Right lobe of liver (tissue), 6 donors: ENCODE results near the gene ZSCAN12. TPM values are rescaled to one million over a fixed set of nuclear protein-coding genes. Genes with fewer than 3 reads are reported as not detected.

Source experiments
- ATAC-seq, 4 donors: fragments of 200-7000 bp; cut with Tn5 transposase; one replicate each; pipeline ENCODE4 v1.9.1; 2020; ENCODE audit warnings: mild to moderate bottlenecking in 4 of 4, moderate library complexity in 4 of 4
- DNase-seq, 3 donors: peaks; one replicate each; pipeline ENCODE4 v3.0.0-alpha.2; 2020
- H3K27ac ChIP-seq, 3 donors: fragments of 200-600 bp; one replicate each; pipeline ENCODE4 v1.8.0; 2022
- H3K27me3 ChIP-seq, 2 donors: fragments of 200-600 bp; one replicate each; pipeline ENCODE4 v1.8.0; 2022
- H3K36me3 ChIP-seq, 4 donors: fragments of 200-600 bp; sonication (generic) in 1 of 4; one replicate each; pipeline versions ENCODE4 v1.5.1 to v1.8.0; 2017 to 2022; ENCODE audit warnings: control low read depth in 1 of 4
- H3K4me1 ChIP-seq, 4 donors: fragments of 200-600 bp; sonication (generic) in 1 of 4; one replicate each; pipeline versions ENCODE4 v1.5.1 to v1.8.0; 2017 to 2022; ENCODE audit warnings: control low read depth in 1 of 4
- H3K4me3 ChIP-seq, 3 donors: fragments of 200-600 bp; one replicate each; pipeline ENCODE4 v1.8.0; 2022
- H3K9me3 ChIP-seq, 4 donors: fragments of 200-600 bp; sonication (generic) in 1 of 4; one replicate each; pipeline versions ENCODE4 v1.5.1 to v1.8.0; 2017 to 2022; ENCODE audit warnings: control low read depth in 1 of 4
- POLR2A ChIP-seq: fragments of 450-650 bp; IDR thresholded peaks from one replicate; pipeline ENCODE4 v1.6.1; 2017; ENCODE audit warnings: antibody characterized with exemption, mild to moderate bottlenecking
- WGBS: methylation state at CpG from one replicate; pipeline ENCODE4 v1.1.6; 2018; ENCODE audit warnings: low coverage, low lambda C conversion rate; ENCODE audit not compliant: insufficient coverage; ENCODE audit errors: missing lambda C conversion rate; 5-methylcytosine and 5-hydroxymethylcytosine counted together
- intact Hi-C, 2 donors: fragments of 100-400 bp; cut with DNase I; formaldehyde crosslinking; loops; one replicate each; pipeline versions ENCODE4 v1.11.2 to v1.14.1; 2022
- total RNA-seq, 6 experiments: library from RNA; depleted of rRNA in 2 of 6; stranded (reverse); fragments of >200 nt in 2 of 6; fragmentation: NEBNext Ultra II Directional in 3 of 6; extraction: Animal tissue kit (Norgen Biotek cat#: 25700) in 3 of 6; gene quantifications; one replicate each; pipeline versions ENCODE4 v1.1.0 to v1.2.4, GENCODE V29; 2016 to 2023
- TF ChIP-seq, protein P1 (sequence below), 4 donors: fragments of 200-600 bp in 3 of 4; fragments of 450-650 bp in 1 of 4; IDR thresholded peaks; one replicate each; pipeline versions ENCODE4 v1.5.1 to v1.8.0; 2016 to 2022; ENCODE audit warnings: antibody characterized with exemption in 4 of 4, mild to moderate bottlenecking in 2 of 4
- donor health status: DM: no; HTN: yes; CAD: no.
- donor health status: DM: no; HTN: no; CAD: no.
- donor health status: DM: no; HTN: no; CAD: no.
- donor health status: DM: no; HTN: yes; CAD: no.
- donor health status: DM: no; HTN: yes; CAD: no.

Gene ZSCAN12
- total RNA-seq, 6 experiments from 2014 or later = 1.4 to 1.6 (median 1.5) TPM

DNA sequence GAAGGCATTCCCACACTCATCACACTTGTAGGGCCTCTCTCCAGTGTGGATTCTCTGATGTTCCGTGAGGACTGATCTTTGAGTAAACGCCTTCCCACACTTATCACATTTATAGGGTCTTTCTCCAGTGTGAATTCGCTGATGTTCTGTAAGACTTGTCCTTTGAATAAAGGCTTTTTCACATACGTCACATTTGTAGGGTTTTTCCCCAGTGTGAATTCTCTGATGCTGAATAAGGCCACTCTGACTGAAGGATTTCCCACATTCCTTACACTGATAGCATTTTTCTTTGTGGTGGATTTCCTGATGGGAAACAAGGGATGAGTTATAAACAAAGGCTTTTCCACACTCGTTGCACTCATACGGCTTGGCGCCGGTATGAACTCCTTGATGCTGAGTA, 8.9 kb downstream of the ZSCAN12 start:
- Histone ChIP-seq H3K27me3 (no peaks in the 10 kb centered on the region), H3K27ac (no peak overlapping the region), H3K4me3 (no peak overlapping the region), H3K9me3 (no peaks in the 10 kb centered on the region), H3K4me1 (no peaks in the 10 kb centered on the region), H3K36me3 (peaks cover 0 to 37% (median 9%) of the 10 kb centered on the region in 4 donors)
- DNase-seq (no peak), ATAC-seq (no peak)
- WGBS = 86% methylated on average over 6 of the region's 8 CpGs
- TF ChIP-seq POLR2A = no peak
- TF ChIP-seq, protein P1, sequence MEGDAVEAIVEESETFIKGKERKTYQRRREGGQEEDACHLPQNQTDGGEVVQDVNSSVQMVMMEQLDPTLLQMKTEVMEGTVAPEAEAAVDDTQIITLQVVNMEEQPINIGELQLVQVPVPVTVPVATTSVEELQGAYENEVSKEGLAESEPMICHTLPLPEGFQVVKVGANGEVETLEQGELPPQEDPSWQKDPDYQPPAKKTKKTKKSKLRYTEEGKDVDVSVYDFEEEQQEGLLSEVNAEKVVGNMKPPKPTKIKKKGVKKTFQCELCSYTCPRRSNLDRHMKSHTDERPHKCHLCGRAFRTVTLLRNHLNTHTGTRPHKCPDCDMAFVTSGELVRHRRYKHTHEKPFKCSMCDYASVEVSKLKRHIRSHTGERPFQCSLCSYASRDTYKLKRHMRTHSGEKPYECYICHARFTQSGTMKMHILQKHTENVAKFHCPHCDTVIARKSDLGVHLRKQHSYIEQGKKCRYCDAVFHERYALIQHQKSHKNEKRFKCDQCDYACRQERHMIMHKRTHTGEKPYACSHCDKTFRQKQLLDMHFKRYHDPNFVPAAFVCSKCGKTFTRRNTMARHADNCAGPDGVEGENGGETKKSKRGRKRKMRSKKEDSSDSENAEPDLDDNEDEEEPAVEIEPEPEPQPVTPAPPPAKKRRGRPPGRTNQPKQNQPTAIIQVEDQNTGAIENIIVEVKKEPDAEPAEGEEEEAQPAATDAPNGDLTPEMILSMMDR (IDR thresholded peaks at IDR 0.05) = no peak
- intact Hi-C loops = no loop called here

DNA sequence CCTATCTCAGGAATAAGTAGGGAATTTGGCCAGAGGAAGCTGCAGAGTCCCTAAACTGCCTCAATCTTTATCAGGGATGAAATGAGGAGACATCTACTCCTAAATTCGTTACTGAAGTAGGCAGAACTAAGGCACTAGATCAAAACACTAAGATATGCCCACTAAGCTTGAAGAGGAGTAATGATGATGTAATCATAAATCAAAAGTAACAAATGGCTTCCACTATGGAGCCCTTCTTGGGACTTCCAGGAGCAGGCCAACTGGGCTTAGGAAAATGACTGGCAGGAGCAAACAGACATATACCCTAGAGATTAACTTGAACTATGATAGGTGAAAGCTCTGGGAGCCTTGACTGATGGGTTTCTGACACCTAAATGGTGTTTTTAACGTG, 15.4 kb downstream of the ZSCAN12 start:
- Histone ChIP-seq H3K4me1 (peaks cover 0 to 5% (median 0%) of the 10 kb centered on the region in 4 donors), H3K27me3 (no peaks in the 10 kb centered on the region), H3K4me3 (no peak overlapping the region), H3K36me3 (peaks cover 0 to 3% (median 0%) of the 10 kb centered on the region in 4 donors), H3K27ac (peak overlapping the region in 1 of 3 donors; percentile 71), H3K9me3 (no peaks in the 10 kb centered on the region)
- 75% methylated on average over 2 of the region's 2 CpGs for WGBS
- intact Hi-C loops = no loop called here
- no peak for TF ChIP-seq POLR2A
- TF ChIP-seq, protein P1 (IDR thresholded peaks at IDR 0.05) = no peak
- DNase-seq (no peak), ATAC-seq (no peak)

DNA sequence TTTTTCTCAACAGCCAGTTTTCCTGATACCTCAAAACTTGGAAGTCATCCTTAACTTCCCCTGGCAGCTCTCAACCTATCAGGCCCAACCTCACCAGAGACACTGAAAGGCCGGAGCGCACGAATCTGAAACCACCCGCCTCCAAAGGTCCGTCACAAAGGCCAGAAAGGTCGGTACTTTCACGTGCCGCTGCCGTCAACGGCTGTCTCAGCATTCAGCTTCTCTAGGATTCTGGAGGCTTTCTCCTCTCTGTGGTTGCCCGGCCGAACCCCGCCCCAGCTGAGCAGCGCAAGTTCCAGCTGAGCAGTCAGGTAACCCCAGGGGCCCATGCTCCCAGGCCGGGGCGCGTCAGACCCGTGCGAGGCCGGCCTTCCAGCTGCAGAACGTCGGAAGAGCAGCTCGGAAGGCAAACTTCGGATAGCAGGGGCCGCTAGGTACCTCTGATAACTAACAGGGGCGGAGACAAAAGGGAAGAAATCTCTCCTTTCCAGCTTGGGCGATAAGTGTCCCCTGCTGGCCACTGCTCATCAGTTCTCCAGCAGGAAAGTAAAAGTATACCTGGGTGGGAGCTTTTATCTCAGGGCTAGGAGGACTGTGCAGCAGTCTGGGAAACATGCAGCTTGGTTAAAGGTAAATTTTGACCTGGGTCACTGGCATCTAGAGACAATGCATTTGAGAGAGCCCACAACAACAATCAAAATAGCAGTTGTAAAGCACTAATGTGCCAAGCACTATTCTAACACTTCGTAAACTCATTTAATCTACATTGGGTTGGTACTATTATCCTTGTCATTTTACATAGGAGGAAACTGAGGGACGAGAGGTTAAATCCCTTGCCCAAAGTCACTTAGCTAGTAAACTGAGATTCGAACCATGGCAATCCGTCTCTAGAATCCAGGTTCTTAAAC, 16.1 kb downstream of the ZSCAN12 start:
- Histone ChIP-seq H3K4me1 (peaks cover 0 to 5% (median 0%) of the 10 kb centered on the region in 4 donors), H3K27me3 (no peaks in the 10 kb centered on the region), H3K4me3 (peak overlapping the region; percentile 43 to 59 (median 56)), H3K9me3 (no peaks in the 10 kb centered on the region), H3K27ac (peak overlapping the region; percentile 63 to 71 (median 67)), H3K36me3 (peaks cover 0 to 3% (median 0%) of the 10 kb centered on the region in 4 donors)
- intact Hi-C loops = no loop called here
- DNase-seq (peak; percentile 89 to 95 (median 94)), ATAC-seq (peak; percentile 98 to 99 (median 99))
- peak; percentile 54 for TF ChIP-seq POLR2A
- TF ChIP-seq, protein P1 (IDR thresholded peaks at IDR 0.05) = peak; percentile 53 to 63 (median 56)
- 19% methylated on average over 22 of the region's 31 CpGs for WGBS

DNA sequence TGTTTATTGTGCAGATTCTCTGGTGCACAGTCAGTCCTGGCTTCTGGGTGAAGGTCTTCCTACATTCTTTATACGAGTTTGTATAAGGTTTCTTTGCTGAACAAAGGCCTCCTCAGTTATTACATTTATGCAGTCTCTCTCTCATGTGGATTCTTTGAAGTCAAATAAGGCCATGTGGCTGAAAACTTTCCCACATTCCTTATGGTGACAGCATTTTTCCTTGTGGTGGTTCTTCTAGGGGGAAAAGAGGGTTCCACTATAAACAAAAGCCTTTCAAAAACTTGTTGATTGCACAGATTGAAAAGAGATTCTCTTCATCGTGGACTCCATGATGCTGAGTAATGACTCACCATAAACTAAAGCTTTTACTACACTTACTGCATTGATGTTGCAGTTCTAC, 19.2 kb downstream of the ZSCAN12 start:
- Histone ChIP-seq H3K36me3 (peaks cover 0 to 3% (median 0%) of the 10 kb centered on the region in 4 donors), H3K27ac (no peak overlapping the region), H3K4me3 (no peak overlapping the region), H3K9me3 (no peaks in the 10 kb centered on the region), H3K27me3 (no peaks in the 10 kb centered on the region), H3K4me1 (peaks cover 0 to 5% (median 0%) of the 10 kb centered on the region in 4 donors)
- TF ChIP-seq, protein P1 (IDR thresholded peaks at IDR 0.05) = no peak
- no peak for TF ChIP-seq POLR2A
- DNase-seq = no peak
- WGBS = 100% methylated on average over 2 of the region's 2 CpGs
- intact Hi-C loops = no loop called here
- no peak for ATAC-seq
